Measurements from ENCODE around the gene RMND1.
A peak's percentile ranks its signal among the peaks of the same experiment; 100 is the strongest.
"Not testable (repeated sequence)": the region's sequence is repeated elsewhere in the genome, so short reads cannot be mapped to it uniquely, and the experiment has no call there.

Gene RMND1

DNA sequence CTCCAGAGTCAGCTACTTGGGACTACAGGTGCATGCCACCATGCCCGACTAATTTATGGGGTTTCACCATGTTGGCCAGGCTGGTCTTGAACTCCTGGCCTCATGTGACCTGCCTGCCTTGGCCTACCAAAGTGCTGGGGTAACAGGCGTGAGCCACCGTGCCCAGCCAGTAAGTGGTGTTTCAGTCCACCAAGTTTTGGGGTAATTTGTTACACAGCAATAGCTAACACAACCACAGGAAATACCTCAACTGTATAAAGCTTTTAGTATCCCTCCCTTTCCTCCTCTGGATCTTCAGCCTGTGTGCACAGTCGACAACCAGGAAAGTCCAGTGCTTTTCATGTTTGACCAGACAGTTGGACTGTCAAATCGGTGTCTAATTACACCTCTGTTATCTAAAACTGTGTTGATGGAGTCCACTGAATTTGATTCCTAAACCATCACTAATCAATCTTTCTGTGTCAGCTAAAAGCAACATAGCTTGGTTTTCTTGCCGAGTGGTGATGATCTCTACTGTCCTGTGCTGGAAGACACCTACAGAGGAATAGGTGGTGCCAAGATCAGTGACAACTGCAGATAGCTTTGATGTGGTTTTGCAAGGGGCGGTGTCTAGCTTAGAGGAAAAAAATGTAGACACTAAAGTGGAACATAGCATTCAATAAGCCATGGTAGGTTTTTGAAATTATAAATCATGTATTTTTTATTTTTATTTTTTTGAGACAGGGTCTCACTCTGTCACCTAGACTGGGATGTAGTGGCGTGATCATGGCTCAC is 38.4 kb downstream of the RMND1 start:
- DNase-seq, result peak; percentile 66 to 80

DNA sequence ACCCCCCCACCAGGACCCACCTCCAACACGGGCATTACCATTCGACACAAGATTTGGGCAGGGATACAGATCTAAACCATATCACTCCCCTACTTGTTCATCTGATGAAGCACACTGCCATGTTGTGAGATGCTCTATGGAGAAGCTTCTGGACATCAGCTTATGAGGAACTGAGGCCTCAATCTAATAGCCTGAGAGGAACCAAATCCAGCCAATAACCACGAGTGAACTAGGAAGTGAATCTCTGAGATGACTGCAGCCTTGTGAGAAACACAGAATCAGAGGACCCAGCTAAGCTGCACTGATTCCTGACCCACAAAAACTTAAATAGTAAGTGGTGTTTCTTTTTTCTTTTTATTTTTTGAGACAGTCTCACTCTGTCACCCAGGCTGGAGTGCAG is 39.0 kb downstream of the RMND1 start:
- no peak for DNase-seq

DNA sequence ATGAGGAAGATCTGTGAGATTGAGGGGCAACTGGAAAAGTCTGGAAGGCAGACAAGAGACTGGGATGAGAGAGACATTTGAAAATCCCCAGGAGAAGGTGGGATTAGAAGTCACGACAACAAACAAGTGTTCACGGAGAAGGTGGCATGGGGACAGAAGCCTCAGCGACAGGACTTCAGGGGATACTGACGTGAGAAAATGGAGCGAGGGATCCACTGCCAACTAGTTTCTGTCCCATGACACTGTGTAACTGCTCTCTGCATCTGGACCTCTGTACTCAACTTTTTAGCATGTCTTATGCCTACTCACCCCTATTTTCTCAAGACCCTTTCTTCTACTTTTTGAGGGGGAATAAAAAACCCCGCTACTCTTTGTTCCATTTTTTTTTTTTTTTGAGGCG is 42.2 kb downstream of the RMND1 start:
- no peak for DNase-seq

DNA sequence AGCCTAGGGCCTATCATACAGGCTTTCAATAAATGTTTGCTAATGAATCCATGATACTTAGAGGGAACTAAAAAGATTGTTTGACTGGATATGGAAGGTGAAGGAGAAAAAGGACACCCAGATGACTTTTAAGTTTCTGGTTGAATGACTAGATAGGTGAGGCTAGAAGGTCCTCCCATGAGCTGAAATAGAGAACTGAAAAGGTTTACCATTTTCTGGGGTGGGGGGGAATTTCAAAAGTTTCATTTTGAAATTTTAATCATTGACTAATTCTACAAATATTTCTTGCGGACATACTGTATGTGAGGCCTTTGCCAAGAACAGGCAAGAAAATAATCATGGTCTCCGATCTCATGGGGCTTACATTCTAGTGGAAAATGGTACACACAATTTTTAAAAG is 42.7 kb downstream of the RMND1 start:
- no peak for DNase-seq

DNA sequence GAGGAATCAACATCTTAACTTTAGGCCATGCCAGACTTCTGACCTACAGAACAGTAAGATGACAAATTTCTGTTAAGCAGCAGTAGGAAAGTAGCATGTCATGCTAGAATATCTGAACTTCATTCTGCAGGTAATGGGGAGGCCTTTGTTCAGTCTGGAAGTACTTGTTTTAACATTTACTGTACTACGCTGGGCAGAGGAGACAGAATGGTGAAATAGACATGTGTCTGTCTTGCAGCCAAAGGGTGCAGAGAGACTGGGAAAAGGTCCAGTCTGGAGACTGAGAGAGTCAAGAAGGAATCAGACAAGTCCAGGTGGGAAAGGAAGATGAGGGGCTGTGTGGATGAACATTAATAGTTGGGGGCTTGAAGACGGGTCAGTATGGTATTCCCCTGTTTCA is 43.1 kb downstream of the RMND1 start:
- no peak for DNase-seq

DNA sequence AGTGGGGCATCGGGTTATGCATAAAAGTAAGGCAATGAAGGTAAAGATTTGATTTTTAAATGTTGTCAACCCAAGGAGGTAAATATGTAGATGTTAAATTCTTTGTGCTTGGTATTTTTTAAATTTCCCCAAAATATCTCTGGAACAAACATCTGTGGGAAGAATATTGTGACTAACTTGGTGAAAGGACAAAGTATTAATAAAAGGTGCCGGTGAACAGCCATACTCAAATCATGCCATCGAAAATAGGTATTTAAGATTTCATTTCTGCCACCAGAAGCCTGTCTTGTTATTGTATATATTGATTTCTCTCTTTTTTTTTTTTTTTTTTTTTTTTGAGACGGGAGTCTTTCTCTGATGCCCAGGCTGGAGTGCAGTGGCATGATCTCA is 48.0 kb downstream of the RMND1 start:
- DNase-seq, result no peak

DNA sequence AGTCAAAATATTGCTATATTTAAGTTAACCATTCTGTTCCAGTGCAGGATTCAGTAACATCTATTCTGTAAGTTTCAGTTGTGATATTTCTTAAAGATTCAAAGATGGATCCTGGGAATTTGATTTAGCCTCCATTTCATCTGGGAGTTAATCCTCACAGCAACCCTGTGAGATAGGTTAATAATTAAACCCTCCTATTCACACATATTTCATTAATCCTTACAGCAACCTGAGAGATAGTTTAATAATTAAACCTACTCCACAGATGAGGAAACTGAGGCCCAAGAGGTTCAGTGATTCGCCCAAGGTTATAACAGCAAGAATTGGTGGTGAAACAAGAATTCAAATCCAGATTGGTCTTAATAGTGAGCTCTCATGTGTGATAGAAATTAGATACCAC is 49.7 kb downstream of the RMND1 start:
- no peak for DNase-seq

DNA sequence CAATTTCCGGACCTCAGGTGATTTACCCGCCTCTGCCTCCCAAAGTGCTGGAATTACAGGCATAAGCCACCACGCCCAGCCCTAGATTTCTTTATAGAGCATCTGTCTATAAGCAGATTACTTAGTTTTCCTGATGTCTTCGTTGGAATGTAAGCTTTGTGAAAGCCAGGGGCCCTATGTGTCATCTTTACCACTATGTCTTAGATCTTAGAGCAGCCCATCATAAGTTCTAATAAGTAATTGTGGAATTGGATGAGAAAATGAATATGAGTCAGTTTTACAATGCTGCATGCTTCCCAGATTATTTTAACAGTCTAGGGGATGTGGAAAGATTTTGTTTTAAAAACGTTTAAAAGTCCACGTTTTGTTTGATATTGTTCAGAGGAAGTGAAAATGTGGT is 51.5 kb downstream of the RMND1 start:
- DNase-seq, result no peak

GRCh38 chr6:151399679-151400078 is 52.2 kb downstream of the RMND1 start:
- no peak for DNase-seq

DNA sequence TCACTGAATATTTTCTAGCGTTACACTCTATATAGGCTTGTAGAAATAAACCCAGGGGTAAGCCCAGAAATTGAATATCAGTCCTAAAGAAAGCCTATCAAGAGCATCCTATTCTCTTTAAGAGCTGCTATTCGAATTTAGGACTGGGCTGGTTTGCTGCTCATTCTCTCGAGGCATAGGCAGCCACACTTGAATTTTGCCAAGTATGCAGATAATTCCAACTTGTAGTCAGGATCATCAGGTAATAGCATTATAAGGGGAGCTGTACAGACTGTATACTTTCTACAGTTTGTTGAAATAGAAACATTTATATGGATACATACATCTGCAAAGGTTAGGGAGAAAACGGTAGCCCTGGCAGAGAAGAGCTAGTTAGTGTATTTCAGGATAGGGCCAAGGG is 58.5 kb downstream of the RMND1 start:
- DNase-seq, result no peak

DNA sequence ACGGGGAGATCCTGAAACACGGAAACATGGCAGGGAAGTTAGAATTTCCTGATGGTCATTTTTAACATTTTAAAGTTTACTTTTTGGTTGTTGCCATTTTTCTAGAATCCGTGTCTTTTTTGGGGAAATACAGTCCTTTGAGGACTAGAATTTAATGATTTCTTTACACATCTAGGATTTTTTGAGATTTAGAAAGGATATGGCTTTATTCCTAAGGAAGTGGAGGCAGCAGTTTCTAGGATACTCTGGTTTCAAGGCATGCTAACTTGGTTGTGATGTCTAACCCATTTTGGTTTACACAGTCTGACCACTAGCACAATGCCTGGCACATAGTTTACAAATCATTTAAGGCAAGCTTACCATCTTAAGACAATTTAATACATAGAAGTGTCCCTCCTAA is 59.5 kb downstream of the RMND1 start:
- DNase-seq, result no peak

DNA sequence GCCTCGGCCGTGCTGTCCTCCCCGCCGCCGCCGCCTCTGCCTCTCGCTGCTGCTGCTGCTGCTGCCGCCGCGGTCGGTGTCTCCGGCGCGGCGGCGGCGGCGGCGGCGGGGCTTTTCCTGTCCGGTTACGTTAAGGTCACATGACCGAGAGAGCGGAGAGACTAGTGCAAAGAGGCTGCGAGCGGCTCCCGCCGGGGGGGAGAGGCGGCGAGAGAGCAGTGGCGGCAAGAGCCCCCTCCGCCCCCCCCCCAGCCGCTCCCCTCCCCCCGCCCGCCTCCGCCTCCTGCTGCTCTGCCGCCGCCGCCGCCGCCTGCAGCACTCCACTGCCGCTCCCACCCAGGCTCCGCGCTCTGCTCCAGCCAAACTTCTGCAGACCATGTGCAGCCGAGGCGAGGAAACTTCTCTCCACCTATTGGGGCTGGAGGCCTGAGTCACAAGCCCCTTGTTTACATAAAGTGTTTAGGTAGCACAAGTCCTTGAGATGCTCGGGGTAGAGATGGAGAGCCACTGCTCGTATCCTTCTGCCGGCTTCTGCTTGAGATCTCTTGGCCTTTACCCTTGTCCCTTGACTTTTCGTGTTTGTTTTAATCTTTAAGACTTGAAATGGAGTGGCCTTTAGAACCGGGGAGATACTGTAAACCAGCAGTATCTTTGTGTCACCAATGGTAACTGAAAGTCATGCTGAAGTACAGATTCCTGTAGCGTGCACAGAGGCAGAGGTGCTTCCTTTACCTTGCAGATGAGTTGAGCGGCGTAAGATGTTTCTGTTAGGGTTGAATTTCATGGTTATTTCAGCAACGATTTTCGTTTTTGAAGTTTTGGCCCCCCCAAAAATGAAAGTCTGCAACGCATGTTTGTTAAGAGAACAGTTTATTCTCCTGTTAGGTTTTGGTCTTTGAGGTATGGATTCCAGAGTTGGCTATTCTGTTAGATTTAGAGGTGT is 60.2 kb downstream of the RMND1 start, which contains the start of gene ZBTB2:
Gene ZBTB2 (minus strand): TSS at position 89 of the 943 bp plus-strand sequence. CDS start 17,922 bp downstream, outside the sequence.
- DNase-seq, result peak; percentile 82 to 83

DNA sequence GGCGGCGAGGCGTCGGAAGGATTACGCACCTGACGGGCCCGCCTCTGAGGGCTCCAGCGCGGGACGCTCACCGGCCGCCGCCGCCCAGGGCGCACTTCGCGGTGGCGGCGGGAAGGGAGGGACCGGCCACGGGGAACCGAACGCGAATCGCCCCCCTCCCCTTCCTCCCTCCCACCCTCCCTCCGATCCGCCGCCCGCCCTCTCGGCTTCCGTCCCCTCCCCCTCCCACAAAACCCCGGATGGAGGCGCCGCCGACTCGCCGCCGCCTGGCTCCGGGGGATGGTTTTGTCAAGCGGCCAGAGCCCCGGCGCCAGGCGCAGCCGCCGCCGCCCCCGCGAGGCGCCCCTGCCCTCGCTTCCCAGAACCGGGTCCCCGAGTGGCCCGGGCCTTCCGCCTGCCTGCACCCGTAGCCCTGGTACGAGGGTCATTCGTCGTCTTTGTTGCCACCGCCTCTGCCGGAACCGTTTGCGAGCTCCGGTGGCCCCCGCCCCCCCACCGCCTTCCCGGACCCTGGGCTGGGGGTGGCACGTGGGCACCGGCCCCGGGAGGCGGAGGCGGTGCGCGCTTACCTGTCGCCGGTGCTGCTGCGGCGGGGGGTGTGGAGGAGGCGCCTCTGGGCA is 61.0 kb downstream of the RMND1 start:
- peak in 1 of 2 donors; percentile 87 for DNase-seq

DNA sequence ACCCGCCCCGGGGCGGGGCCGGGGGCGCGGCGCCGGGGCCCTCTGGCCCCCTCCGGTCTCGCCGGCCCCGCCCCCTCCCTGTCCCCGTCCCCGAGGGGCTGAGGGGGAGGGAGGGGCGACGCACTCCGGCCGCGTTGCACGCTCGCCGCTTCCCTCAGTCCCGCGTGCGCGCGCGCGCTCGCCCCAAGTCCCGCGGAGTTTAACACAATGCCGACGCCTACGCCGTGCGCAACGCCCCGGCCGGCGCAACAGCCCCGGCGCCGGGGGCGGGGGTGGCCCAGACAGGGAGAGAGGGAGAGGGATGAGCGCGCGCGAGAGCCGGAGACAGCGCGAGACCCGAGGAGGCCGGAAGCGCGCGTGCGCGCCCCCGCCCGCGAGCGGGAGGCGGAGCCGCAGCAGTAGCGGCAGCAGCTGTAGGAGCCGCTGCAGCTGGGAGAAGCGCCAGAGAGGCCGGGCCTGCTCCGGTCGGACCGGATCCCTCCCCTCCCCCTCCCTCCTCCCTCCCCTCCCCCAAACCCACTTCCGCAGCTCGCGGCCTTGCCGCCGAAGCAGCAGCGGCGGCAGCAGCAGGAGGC is 61.6 kb downstream of the RMND1 start:
- DNase-seq, result peak; percentile 98 to 99

DNA sequence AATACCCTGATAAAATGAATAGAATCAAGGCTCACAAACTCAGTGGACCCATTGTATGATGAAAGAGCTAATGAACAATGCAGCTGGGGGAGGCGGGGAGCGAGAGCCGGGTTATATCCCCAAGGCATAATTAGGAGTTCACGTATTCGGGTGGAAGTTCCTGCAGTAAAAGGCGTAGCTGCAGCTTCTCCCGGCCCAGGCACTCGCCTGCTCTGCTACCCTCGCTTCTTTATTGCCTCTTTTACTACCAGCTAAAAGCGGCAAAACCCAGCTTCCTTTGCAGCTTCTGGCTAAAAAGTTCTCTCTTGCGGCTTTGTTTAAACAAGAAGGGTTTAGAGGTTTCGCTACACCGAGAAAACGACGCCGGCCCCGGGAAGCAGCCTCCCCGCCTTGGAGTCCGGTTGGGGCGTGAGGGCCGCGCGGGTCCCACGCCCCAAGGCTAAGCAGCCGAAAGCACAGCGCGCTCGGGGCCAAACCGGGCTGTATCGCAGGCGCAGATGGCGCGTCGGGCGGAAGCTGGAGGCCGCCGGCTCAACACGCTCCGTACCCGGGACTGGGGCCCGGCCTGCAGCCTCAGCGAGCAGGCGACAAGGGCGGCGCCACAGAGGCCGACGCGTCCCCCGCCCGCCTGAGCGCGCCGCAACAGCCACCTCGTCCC is 62.2 kb downstream of the RMND1 start:
- no peak for DNase-seq

DNA sequence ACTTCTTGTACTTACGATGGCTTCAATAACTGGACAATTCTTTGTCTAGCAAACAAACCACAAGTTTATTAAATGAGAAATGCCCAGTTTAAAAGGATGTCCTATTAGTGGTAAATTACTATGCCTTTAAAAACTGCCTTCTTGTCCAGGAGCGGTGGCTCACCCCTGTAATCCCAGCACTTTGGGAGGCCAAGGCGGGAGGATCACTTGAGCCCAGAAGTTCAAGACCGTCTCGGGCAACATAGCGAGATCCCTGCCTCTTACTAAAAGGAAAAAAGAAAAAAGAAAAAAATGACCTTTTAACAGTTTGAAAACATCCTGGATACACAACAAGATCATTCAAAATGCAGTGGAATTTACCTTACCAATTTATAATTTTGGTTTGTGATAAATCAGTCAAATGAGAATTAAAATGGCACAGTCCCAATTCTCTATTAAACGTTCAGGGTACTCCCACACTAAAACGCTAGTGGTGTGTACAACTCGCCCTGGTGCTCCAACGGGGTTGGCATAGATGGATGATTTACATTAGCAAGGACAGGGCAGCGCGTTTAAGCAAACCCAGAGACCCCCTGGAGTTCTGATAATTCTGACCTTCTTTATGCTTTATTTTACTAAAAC is 62.8 kb downstream of the RMND1 start:
- DNase-seq, result peak in 1 of 2 donors; percentile 32

DNA sequence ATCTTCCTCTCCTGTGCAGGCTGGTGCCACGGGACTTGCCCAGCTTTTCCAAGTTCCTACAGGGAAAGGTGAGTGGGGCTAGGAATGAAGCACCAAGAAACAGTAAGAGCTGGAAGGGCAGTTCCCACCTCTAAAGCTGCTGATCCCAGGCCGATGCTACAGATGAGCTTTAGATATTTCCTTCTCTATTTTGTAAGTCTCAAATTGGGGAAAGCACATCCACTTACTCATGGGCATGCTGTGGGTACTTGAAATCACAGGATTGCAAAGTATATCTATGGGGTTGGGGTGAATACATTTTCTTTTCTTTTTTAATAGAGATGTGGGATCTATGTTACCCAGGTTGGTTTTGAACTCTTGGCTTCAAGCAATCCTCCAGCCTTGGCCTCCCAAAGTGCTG is 63.7 kb downstream of the RMND1 start:
- no peak for DNase-seq

DNA sequence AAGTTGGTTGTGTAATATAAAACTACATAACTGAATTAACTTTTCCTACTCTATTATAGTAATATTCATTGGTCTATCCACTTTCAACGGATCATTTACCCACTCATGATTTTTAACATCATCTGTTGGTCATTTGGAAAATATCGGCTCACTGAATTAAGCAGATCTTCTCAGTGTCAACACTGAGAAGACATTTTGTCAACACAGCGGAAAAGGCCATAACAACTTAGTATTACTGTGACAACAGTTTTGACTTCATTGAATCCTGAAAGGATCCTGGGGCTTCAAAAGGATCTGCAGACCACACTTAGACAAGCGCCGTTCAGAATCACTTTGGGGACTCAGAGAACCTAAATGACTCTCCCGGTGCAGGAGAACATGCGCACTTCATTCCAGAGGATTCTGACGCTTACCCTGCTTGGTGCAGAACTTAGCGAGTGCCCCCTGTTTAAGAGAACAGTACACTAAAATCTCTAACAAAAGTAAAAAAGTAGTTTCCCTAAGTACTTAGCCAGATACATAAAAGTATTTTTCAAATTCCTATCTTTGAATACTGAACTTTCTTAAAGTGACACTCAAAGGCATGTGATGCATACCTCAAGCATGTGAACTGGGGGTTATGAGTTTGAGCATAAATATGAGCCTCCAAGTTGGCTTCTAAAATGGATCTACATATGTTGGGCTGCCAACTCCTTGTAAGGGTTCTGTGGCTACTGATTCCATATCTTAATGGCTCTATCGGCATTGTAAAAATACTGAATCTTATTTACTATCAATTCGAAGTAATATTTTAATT is 64.6 kb downstream of the RMND1 start:
- no peak for DNase-seq

- peak in 1 of 2 donors; percentile 36 for DNase-seq
Measured at GRCh38 chr6:151385177-151385576, 66.7 kb downstream of the RMND1 start.

DNA sequence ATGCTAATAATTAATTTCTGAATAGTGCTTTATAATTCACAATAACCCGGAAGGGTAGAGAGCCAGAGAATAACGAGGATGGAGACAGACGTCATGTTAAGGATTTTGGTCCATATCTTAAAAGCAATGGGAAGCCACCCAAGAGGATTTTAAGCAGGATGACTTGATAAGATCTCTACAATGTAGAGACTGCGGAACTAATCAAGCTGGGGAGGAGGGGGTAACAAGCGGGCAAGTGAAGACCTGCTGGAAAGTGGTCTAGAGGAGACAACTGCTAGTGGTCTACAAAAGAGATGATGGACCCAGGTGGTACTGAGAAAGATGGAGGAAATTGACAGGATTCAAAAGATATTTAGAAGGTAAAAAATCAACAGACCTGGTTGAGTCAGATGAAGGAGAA is 67.8 kb downstream of the RMND1 start:
- DNase-seq, result no peak

DNA sequence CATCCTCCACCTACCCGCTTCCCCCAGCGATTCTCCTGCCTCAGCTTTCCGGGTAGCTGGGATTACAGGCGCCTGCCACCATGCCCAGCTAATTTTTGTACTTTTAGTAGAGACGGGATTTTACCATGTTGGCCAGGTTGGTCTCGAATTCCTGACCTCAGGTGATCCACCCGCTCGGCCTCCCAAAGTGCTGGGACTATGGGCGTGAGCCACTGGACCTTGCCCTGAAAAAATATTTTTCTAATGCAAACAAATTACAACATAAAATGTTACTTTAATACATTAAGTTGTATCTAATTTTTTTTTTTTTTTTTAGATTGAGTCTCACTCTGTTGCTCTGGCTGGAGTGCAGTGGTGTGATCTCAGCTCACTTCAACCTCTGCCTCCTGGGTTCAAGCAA is 69.3 kb downstream of the RMND1 start:
- not testable (repeated sequence) for DNase-seq

Data from CD4-positive, alpha-beta T cell treated with Interleukin-1 beta for 1 hour (primary cell).